ENCODE results near the gene CD40LG.

DNA sequence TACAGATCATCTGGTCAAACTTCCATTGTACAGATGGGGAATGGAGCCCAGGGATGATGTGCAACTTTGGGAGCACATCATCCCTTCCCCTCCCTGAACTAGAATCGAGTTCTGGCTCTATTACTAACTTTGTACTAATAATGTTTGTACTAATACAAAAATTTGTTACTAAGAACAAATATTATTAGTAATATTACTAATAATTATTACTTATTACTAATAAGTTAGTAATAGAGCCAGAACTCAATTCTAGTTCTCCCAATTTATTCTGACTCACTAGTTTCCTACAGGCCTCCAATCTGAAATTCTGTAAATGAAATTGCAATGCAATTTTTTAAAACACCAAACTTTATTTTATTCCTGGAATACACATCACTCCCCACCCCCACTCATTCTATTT is 47.9 kb upstream of the CD40LG start:
- TF ChIP-seq, protein P1, sequence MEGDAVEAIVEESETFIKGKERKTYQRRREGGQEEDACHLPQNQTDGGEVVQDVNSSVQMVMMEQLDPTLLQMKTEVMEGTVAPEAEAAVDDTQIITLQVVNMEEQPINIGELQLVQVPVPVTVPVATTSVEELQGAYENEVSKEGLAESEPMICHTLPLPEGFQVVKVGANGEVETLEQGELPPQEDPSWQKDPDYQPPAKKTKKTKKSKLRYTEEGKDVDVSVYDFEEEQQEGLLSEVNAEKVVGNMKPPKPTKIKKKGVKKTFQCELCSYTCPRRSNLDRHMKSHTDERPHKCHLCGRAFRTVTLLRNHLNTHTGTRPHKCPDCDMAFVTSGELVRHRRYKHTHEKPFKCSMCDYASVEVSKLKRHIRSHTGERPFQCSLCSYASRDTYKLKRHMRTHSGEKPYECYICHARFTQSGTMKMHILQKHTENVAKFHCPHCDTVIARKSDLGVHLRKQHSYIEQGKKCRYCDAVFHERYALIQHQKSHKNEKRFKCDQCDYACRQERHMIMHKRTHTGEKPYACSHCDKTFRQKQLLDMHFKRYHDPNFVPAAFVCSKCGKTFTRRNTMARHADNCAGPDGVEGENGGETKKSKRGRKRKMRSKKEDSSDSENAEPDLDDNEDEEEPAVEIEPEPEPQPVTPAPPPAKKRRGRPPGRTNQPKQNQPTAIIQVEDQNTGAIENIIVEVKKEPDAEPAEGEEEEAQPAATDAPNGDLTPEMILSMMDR (IDR thresholded peaks at IDR 0.05; ENCODE audit: extremely low read depth in 1 of 2, insufficient read depth in 1 of 2, low read depth in 1 of 2, low read length in 2 of 2), result no peak
- TF ChIP-seq JUN (IDR thresholded peaks at IDR 0.05; ENCODE audit: borderline replicate concordance, insufficient read depth, insufficient read length, low read depth) (no peak), EZH2 (IDR thresholded peaks at IDR 0.05; ENCODE audit: borderline replicate concordance, low read depth, low read length, severe bottlenecking) (no peak), POLR2A (IDR thresholded peaks at IDR 0.05; ENCODE audit: low read depth, low read length) (no peak), MYC (IDR thresholded peaks at IDR 0.05; ENCODE audit: low read depth, low read length) (no peak), FOS (IDR thresholded peaks at IDR 0.05; ENCODE audit: borderline replicate concordance, insufficient read depth, low read length) (no peak), POLR2AphosphoS5 (IDR thresholded peaks at IDR 0.05; ENCODE audit: insufficient read depth, low read depth, low read length) (no peak), GATA2 (IDR thresholded peaks at IDR 0.05; ENCODE audit: insufficient read depth, insufficient read length, low read depth, low read length) (no peak)
- TF ChIP-seq, protein P2, sequence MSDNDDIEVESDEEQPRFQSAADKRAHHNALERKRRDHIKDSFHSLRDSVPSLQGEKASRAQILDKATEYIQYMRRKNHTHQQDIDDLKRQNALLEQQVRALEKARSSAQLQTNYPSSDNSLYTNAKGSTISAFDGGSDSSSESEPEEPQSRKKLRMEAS (IDR thresholded peaks at IDR 0.05; ENCODE audit: insufficient read depth, insufficient read length), result no peak

Measured in endothelial cell of umbilical vein (primary cell).